WTC11 (cell line): Measurements from ENCODE around the gene RPL39L.

Experiments used
- RELA ChIP-seq: sonication (generic); formaldehyde crosslinking; IDR thresholded peaks from 2 replicates; pipeline ENCODE4 v1.8.1; 2022; ENCODE audit warnings: missing genetic modification reagents, mild to moderate bottlenecking, borderline replicate concordance
- SP1 ChIP-seq: sonication (generic); formaldehyde crosslinking; conservative IDR thresholded peaks from 2 replicates; pipeline ENCODE4 v1.8.1; 2022; ENCODE audit warnings: missing genetic modification reagents
- TF ChIP-seq, protein P1 (sequence below): sonication (generic); formaldehyde crosslinking; IDR thresholded peaks from 2 replicates; pipeline ENCODE4 v1.8.0; 2022; ENCODE audit warnings: missing genetic modification reagents
- TF ChIP-seq, protein P2 (sequence below): fragments of 200-600 bp; IDR thresholded peaks from 2 replicates; pipeline ENCODE4 v1.8.0; 2022; ENCODE audit warnings: antibody characterized with exemption

DNA sequence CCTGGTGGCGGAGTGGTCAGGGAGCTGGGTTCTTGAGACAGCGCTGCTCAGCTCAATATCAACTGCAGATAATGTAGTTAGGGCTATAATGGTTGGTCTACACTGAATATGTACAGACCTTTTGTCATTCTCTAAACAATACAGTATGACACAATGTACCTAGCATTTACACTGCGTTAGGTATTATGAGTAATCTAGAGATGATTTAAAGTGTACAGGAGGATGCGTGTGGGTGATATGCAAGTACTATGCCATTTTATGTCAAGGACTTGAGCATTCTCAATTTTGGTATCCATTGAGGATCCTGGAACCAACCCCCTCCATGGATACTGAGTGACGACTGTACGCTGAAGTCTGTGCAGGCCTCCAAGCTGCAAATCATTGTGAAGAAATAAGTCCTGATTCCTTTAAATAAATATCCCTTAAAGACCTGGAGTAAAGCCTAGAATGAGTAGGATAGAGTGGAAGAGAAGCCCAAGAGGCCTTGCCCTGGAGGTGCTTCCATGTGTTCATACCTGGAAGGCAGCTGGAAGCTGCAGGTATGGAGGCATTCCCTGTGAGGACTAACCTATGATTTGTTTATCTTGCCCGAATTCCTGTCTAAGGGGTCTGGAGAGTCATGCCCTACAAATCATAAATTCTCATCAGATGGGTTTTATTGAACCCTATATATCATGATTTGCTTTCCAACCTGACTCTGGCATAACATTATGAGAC lies 42.3 kb upstream of the RPL39L start:
- TF ChIP-seq, protein P1, sequence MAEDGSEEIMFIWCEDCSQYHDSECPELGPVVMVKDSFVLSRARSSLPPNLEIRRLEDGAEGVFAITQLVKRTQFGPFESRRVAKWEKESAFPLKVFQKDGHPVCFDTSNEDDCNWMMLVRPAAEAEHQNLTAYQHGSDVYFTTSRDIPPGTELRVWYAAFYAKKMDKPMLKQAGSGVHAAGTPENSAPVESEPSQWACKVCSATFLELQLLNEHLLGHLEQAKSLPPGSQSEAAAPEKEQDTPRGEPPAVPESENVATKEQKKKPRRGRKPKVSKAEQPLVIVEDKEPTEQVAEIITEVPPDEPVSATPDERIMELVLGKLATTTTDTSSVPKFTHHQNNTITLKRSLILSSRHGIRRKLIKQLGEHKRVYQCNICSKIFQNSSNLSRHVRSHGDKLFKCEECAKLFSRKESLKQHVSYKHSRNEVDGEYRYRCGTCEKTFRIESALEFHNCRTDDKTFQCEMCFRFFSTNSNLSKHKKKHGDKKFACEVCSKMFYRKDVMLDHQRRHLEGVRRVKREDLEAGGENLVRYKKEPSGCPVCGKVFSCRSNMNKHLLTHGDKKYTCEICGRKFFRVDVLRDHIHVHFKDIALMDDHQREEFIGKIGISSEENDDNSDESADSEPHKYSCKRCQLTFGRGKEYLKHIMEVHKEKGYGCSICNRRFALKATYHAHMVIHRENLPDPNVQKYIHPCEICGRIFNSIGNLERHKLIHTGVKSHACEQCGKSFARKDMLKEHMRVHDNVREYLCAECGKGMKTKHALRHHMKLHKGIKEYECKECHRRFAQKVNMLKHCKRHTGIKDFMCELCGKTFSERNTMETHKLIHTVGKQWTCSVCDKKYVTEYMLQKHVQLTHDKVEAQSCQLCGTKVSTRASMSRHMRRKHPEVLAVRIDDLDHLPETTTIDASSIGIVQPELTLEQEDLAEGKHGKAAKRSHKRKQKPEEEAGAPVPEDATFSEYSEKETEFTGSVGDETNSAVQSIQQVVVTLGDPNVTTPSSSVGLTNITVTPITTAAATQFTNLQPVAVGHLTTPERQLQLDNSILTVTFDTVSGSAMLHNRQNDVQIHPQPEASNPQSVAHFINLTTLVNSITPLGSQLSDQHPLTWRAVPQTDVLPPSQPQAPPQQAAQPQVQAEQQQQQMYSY: no peak
- TF ChIP-seq, protein P2, sequence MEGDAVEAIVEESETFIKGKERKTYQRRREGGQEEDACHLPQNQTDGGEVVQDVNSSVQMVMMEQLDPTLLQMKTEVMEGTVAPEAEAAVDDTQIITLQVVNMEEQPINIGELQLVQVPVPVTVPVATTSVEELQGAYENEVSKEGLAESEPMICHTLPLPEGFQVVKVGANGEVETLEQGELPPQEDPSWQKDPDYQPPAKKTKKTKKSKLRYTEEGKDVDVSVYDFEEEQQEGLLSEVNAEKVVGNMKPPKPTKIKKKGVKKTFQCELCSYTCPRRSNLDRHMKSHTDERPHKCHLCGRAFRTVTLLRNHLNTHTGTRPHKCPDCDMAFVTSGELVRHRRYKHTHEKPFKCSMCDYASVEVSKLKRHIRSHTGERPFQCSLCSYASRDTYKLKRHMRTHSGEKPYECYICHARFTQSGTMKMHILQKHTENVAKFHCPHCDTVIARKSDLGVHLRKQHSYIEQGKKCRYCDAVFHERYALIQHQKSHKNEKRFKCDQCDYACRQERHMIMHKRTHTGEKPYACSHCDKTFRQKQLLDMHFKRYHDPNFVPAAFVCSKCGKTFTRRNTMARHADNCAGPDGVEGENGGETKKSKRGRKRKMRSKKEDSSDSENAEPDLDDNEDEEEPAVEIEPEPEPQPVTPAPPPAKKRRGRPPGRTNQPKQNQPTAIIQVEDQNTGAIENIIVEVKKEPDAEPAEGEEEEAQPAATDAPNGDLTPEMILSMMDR: no peak
- TF ChIP-seq SP1 (CRISPR knock-in tag): no peak
- TF ChIP-seq RELA (CRISPR knock-in tag): no peak
